HepG2 (cell line): ENCODE measurements around the gene TMEM270. TPM values are rescaled to one million over a fixed set of nuclear protein-coding genes. Genes with fewer than 3 reads are reported as not detected.

Experiments used
- HNF4A ChIP-seq: sonication (generic); formaldehyde crosslinking; IDR thresholded peaks from 2 replicates; pipeline ENCODE4 v1.4.0; 2020; ENCODE audit warnings: missing genetic modification reagents
- MAX ChIP-seq: IDR thresholded peaks from 2 replicates; pipeline ENCODE4 v1.6.1; 2012; ENCODE audit warnings: inconsistent platforms
- MTA1 ChIP-seq: sonication (generic); formaldehyde crosslinking; IDR thresholded peaks from 2 replicates; pipeline ENCODE4 v1.4.0; 2020; ENCODE audit warnings: missing genetic modification reagents, mild to moderate bottlenecking, borderline replicate concordance
- RBFOX2 ChIP-seq: fragments of 200-400 bp; formaldehyde crosslinking; IDR thresholded peaks from 2 replicates; pipeline ENCODE4 v1.6.1; 2017; ENCODE audit warnings: low read depth, mild to moderate bottlenecking, low read length
- ZBTB37 ChIP-seq: sonication (generic); formaldehyde crosslinking; IDR thresholded peaks from 2 replicates; pipeline ENCODE4 v1.4.0; 2020; ENCODE audit warnings: mild to moderate bottlenecking, missing genetic modification reagents
- ZBTB42 ChIP-seq: sonication (generic); formaldehyde crosslinking; IDR thresholded peaks from 2 replicates; pipeline ENCODE4 v1.5.0; 2020; ENCODE audit warnings: mild to moderate bottlenecking, missing genetic modification reagents
- ZFP62 ChIP-seq: sonication (generic); formaldehyde crosslinking; IDR thresholded peaks from 2 replicates; pipeline ENCODE4 v1.4.0; 2020; ENCODE audit warnings: missing genetic modification reagents
- ZNF605 ChIP-seq: sonication (generic); formaldehyde crosslinking; IDR thresholded peaks from 2 replicates; pipeline ENCODE4 v1.8.0; 2022; ENCODE audit warnings: mild to moderate bottlenecking, missing genetic modification reagents
- ZNF687 ChIP-seq: sonication (generic); formaldehyde crosslinking; IDR thresholded peaks from 2 replicates; pipeline ENCODE4 v1.5.1; 2020; ENCODE audit warnings: mild to moderate bottlenecking, missing genetic modification reagents, moderate library complexity
- ZNF724P ChIP-seq: sonication (generic); formaldehyde crosslinking; IDR thresholded peaks from 2 replicates; pipeline ENCODE4 v1.8.0; 2022; ENCODE audit warnings: missing genetic modification reagents, borderline replicate concordance
- polyA plus RNA-seq, 8 experiments: library from polyadenylated mRNA; depleted of rRNA in 3 of 8; stranded (reverse) in 7 of 8; unstranded in 1 of 8; fragments of >200 nt; fragmentation: Illumina TruSeq in 4 of 8; extraction: Trizol in 4 of 8; gene quantifications; 2 replicates each; pipeline versions ENCODE4 v1.2.1 to v1.2.3, GENCODE V29; 2011 to 2016; ENCODE audit warnings: low read depth in 4 of 8, missing spikeins in 1 of 8, mixed read lengths in 1 of 8; ENCODE audit not compliant: insufficient read depth in 1 of 8
- total RNA-seq, 5 experiments: library from RNA; depleted of rRNA; stranded (reverse); fragments of >200 nt; fragmentation: Illumina TruSeq; extraction: Trizol; gene quantifications; 2 replicates each; pipeline ENCODE4 v1.2.3, GENCODE V29; 2016; ENCODE audit warnings: low read depth in 1 of 5
- TF ChIP-seq, protein P1 (sequence below): sonication (generic); formaldehyde crosslinking; conservative IDR thresholded peaks from 2 replicates; pipeline ENCODE4 v1.4.0; 2020; ENCODE audit warnings: mild to moderate bottlenecking, missing genetic modification reagents, moderate library complexity

Gene TMEM270
- total and polyA plus RNA-seq, 2 of the 13 experiments (the other 11 are each of a cell fraction or from before 2014, with no cell fraction given), result not detected

GRCh38 chr7:73871163-73872011 is 10.4 kb downstream of the TMEM270 start (continued):
- 0 out of 2 replicates have a peak, but pooled peaks have one; percentile 12 for TF ChIP-seq RBFOX2
- TF ChIP-seq MAX, result 0 out of 2 replicates have a peak, but pooled peaks have one; percentile 28
- TF ChIP-seq ZNF687 (CRISPR knock-in tag), result peak; percentile 59
- no peak for TF ChIP-seq ZFP62 (CRISPR knock-in tag)
- 0 out of 2 replicates have a peak, but pooled peaks have one; percentile 27 for TF ChIP-seq ZNF605 (CRISPR knock-in tag)
- TF ChIP-seq ZBTB42 (CRISPR knock-in tag), result peak; percentile 89; the same call in 1 of the 2 replicates
- peak; percentile 67; the same call in 1 of the 2 replicates for TF ChIP-seq MTA1 (CRISPR knock-in tag)
- TF ChIP-seq, protein P1, sequence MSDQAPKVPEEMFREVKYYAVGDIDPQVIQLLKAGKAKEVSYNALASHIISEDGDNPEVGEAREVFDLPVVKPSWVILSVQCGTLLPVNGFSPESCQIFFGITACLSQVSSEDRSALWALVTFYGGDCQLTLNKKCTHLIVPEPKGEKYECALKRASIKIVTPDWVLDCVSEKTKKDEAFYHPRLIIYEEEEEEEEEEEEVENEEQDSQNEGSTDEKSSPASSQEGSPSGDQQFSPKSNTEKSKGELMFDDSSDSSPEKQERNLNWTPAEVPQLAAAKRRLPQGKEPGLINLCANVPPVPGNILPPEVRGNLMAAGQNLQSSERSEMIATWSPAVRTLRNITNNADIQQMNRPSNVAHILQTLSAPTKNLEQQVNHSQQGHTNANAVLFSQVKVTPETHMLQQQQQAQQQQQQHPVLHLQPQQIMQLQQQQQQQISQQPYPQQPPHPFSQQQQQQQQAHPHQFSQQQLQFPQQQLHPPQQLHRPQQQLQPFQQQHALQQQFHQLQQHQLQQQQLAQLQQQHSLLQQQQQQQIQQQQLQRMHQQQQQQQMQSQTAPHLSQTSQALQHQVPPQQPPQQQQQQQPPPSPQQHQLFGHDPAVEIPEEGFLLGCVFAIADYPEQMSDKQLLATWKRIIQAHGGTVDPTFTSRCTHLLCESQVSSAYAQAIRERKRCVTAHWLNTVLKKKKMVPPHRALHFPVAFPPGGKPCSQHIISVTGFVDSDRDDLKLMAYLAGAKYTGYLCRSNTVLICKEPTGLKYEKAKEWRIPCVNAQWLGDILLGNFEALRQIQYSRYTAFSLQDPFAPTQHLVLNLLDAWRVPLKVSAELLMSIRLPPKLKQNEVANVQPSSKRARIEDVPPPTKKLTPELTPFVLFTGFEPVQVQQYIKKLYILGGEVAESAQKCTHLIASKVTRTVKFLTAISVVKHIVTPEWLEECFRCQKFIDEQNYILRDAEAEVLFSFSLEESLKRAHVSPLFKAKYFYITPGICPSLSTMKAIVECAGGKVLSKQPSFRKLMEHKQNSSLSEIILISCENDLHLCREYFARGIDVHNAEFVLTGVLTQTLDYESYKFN (CRISPR knock-in tag), result 0 out of 2 replicates have a peak, but pooled peaks have one; percentile 9
- TF ChIP-seq ZBTB37 (CRISPR knock-in tag), result no peak
- peak; percentile 69 for TF ChIP-seq HNF4A (CRISPR knock-in tag)
- TF ChIP-seq ZNF724P (CRISPR knock-in tag), result peak; percentile 43; the same call in 1 of the 2 replicates
